GM12878 (cell line): ENCODE results near the gene IQCH.

Source experiments
- NFIC ChIP-seq: IDR thresholded peaks from 2 replicates; pipeline ENCODE4 v1.6.1; 2012; ENCODE audit warnings: low read depth, mild to moderate bottlenecking, inconsistent platforms, low read length, moderate library complexity
- POLR2A ChIP-seq: IDR thresholded peaks from 2 replicates; pipeline ENCODE4 v1.6.1; 2011; ENCODE audit warnings: low read depth, mild to moderate bottlenecking, low read length
- RAD21 ChIP-seq: IDR thresholded peaks from 2 replicates; pipeline ENCODE4 v1.6.1; 2011; ENCODE audit warnings: mild to moderate bottlenecking, low read depth, low read length, moderate library complexity; ENCODE audit not compliant: insufficient read depth
- SIN3A ChIP-seq: IDR thresholded peaks from 2 replicates; pipeline ENCODE4 v1.6.1; 2012; ENCODE audit warnings: low read depth, low read length, improper control_type of control experiment
- SMC3 ChIP-seq: IDR thresholded peaks from 2 replicates; pipeline ENCODE4 v1.6.1; 2011; ENCODE audit warnings: low read length, improper control_type of control experiment, borderline replicate concordance
- TAF1 ChIP-seq: IDR thresholded peaks from 2 replicates; pipeline ENCODE4 v1.6.1; 2011; ENCODE audit warnings: mild to moderate bottlenecking, low read depth, low read length, borderline replicate concordance
- ZZZ3 ChIP-seq: IDR thresholded peaks from 2 replicates; pipeline ENCODE4 v1.6.1; 2011; ENCODE audit warnings: low read depth; ENCODE audit not compliant: control insufficient read depth, insufficient read length
- TF ChIP-seq, protein P1 (sequence below): IDR thresholded peaks from 2 replicates; pipeline ENCODE4 v1.6.1; 2011; ENCODE audit warnings: borderline replicate concordance, low read depth, mild to moderate bottlenecking, moderate library complexity, low read length; ENCODE audit not compliant: insufficient read depth, poor library complexity, severe bottlenecking
- TF ChIP-seq, protein P2 (sequence below), 3 experiments: IDR thresholded peaks in 2 of 3; conservative IDR thresholded peaks in 1 of 3; 2 replicates each; pipeline ENCODE4 v1.5.1; 2011; ENCODE audit warnings: low read depth in 3 of 3, low read length in 3 of 3, mild to moderate bottlenecking in 3 of 3, control low read depth in 2 of 3, moderate library complexity in 2 of 3, inconsistent platforms in 1 of 3, mixed read lengths in 1 of 3; ENCODE audit not compliant: control insufficient read depth in 2 of 3, insufficient read depth in 1 of 3; ENCODE audit errors: extremely low read depth in 1 of 3
- TF ChIP-seq, protein P3 (sequence below): IDR thresholded peaks from 2 replicates; pipeline ENCODE4 v1.6.1; 2012; ENCODE audit warnings: low read depth, low read length, improper control_type of control experiment

DNA sequence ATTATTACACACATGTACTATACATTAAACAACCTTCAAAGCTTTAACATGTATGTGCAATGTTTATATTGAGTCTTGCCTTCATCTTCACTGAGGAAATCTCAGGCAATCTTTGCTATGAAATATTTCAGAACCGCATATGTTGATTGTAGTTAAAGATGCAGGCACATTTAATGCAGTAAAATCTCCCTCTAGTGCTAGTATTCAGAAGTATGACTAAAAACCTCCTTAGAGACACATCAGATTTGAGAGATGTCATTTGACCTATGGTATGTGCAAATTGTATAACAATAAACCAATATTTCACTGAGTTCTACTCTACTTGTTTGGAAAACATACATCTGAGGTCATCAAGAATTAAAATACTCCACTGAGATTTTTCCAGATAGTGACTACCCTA is 142.6 kb downstream of the IQCH start:
- no peak for TF ChIP-seq SMC3
- no peak for TF ChIP-seq ZZZ3
- TF ChIP-seq TAF1 = no peak
- TF ChIP-seq, protein P1, sequence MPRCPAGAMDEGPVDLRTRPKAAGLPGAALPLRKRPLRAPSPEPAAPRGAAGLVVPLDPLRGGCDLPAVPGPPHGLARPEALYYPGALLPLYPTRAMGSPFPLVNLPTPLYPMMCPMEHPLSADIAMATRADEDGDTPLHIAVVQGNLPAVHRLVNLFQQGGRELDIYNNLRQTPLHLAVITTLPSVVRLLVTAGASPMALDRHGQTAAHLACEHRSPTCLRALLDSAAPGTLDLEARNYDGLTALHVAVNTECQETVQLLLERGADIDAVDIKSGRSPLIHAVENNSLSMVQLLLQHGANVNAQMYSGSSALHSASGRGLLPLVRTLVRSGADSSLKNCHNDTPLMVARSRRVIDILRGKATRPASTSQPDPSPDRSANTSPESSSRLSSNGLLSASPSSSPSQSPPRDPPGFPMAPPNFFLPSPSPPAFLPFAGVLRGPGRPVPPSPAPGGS = no peak
- no peak for TF ChIP-seq RAD21
- no peak for TF ChIP-seq POLR2A
- TF ChIP-seq, protein P2, sequence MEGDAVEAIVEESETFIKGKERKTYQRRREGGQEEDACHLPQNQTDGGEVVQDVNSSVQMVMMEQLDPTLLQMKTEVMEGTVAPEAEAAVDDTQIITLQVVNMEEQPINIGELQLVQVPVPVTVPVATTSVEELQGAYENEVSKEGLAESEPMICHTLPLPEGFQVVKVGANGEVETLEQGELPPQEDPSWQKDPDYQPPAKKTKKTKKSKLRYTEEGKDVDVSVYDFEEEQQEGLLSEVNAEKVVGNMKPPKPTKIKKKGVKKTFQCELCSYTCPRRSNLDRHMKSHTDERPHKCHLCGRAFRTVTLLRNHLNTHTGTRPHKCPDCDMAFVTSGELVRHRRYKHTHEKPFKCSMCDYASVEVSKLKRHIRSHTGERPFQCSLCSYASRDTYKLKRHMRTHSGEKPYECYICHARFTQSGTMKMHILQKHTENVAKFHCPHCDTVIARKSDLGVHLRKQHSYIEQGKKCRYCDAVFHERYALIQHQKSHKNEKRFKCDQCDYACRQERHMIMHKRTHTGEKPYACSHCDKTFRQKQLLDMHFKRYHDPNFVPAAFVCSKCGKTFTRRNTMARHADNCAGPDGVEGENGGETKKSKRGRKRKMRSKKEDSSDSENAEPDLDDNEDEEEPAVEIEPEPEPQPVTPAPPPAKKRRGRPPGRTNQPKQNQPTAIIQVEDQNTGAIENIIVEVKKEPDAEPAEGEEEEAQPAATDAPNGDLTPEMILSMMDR (IDR thresholded peaks at IDR 0.05 in 2 of 3, conservative IDR thresholded peaks at IDR 0.05 in 1 of 3; ENCODE audit: control insufficient read depth in 2 of 3, extremely low read depth in 1 of 3, insufficient read depth in 1 of 3, low read depth in 3 of 3, low read length in 3 of 3) = no peak
- no peak for TF ChIP-seq NFIC
- TF ChIP-seq, protein P3, sequence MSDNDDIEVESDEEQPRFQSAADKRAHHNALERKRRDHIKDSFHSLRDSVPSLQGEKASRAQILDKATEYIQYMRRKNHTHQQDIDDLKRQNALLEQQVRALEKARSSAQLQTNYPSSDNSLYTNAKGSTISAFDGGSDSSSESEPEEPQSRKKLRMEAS = no peak
- no peak for TF ChIP-seq SIN3A
